D721Med (cell line): Measurements from ENCODE around the gene SOX2.

Experiments used
- DNase-seq: peaks from one replicate; pipeline ENCODE4 v3.0.0; 2011; ENCODE audit warnings: low spot score; ENCODE audit not compliant: insufficient read length
- FAIRE-seq: peaks from 2 replicates; lab custom pipeline; 2011; peaks lifted over from hg19 to GRCh38; lab: Jason Lieb, UNC
- TF ChIP-seq, protein P1 (sequence below): IDR thresholded peaks from 2 replicates; pipeline ENCODE4 v1.5.1; 2012; ENCODE audit warnings: mild to moderate bottlenecking, control low read depth; ENCODE audit not compliant: insufficient read depth; ENCODE audit errors: missing control alignments

The SOX2 gene

DNA sequence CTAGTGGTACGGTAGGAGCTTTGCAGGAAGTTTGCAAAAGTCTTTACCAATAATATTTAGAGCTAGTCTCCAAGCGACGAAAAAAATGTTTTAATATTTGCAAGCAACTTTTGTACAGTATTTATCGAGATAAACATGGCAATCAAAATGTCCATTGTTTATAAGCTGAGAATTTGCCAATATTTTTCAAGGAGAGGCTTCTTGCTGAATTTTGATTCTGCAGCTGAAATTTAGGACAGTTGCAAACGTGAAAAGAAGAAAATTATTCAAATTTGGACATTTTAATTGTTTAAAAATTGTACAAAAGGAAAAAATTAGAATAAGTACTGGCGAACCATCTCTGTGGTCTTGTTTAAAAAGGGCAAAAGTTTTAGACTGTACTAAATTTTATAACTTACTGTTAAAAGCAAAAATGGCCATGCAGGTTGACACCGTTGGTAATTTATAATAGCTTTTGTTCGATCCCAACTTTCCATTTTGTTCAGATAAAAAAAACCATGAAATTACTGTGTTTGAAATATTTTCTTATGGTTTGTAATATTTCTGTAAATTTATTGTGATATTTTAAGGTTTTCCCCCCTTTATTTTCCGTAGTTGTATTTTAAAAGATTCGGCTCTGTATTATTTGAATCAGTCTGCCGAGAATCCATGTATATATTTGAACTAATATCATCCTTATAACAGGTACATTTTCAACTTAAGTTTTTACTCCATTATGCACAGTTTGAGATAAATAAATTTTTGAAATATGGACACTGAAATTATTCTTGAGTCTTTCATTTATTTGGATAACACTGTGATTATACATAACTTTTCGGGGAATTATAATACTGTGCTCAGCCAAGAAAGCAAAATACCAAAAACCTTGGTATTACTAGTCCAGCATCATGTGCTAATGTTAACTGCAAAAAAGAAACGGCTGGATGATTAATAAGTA lies 2.2 kb downstream of the SOX2 start:
- no peak for DNase-seq

GRCh38 chr3:181715571-181716340 lies 4.0 kb downstream of the SOX2 start:
- FAIRE-seq (no peak), DNase-seq (no peak)
- TF ChIP-seq, protein P1, sequence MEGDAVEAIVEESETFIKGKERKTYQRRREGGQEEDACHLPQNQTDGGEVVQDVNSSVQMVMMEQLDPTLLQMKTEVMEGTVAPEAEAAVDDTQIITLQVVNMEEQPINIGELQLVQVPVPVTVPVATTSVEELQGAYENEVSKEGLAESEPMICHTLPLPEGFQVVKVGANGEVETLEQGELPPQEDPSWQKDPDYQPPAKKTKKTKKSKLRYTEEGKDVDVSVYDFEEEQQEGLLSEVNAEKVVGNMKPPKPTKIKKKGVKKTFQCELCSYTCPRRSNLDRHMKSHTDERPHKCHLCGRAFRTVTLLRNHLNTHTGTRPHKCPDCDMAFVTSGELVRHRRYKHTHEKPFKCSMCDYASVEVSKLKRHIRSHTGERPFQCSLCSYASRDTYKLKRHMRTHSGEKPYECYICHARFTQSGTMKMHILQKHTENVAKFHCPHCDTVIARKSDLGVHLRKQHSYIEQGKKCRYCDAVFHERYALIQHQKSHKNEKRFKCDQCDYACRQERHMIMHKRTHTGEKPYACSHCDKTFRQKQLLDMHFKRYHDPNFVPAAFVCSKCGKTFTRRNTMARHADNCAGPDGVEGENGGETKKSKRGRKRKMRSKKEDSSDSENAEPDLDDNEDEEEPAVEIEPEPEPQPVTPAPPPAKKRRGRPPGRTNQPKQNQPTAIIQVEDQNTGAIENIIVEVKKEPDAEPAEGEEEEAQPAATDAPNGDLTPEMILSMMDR, result no peak

More for the DNA sequence above, 2.2 kb downstream of the SOX2 start:
- no peak for FAIRE-seq
- TF ChIP-seq, protein P1, result no peak

GRCh38 chr3:181716966-181717365 lies 5.2 kb downstream of the SOX2 start:
- DNase-seq, result no peak
- no peak for FAIRE-seq
- TF ChIP-seq, protein P1, result no peak

GRCh38 chr3:181717549-181718171 lies 5.9 kb downstream of the SOX2 start:
- no peak for DNase-seq
- no peak for FAIRE-seq
- TF ChIP-seq, protein P1, result no peak

DNA sequence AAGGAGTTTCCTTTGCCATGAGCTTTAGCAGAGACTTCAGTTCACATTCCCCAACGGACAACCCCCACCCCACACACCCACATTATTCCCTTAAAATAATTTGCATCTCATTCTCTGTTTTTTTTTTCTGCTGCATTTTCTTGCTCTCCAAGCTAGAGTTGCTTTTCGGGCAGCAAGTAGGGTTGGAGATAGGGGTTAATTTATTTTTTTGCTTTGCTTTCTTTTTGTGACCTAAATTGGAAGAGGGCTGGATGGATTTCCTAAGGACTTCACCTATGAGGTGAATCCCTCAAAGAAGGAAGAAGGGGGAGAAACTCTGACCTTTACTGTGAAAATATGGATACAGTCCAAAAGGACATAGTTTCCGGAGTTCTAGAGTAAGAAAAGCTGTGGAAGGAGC lies 6.6 kb downstream of the SOX2 start:
- DNase-seq, result no peak
- no peak for FAIRE-seq
- TF ChIP-seq, protein P1, result no peak

- TF ChIP-seq, protein P1, result no peak
- no peak for DNase-seq
- no peak for FAIRE-seq
These were observed 7.5 kb downstream of the SOX2 start for GRCh38 chr3:181718987-181719911.
